Neural cell (in vitro differentiated cells): ENCODE data around the gene RSAD1. TPM values are rescaled to one million over a fixed set of nuclear protein-coding genes. Genes with fewer than 3 reads are reported as not detected.

ENCODE experiments used
- H2AFZ ChIP-seq: fragments of 200-600, 300-800 bp; sonication (generic), shearing (Covaris generic); 2 replicates; pipeline ENCODE4 v1.6.0; 2014; ENCODE audit warnings: low read depth, mild to moderate bottlenecking, antibody characterized with exemption, low read length, moderate library complexity
- H3F3A ChIP-seq: fragments of 200-600 bp; shearing (Covaris generic); 2 replicates; pipeline ENCODE4 v1.6.1; 2016; ENCODE audit warnings: mild to moderate bottlenecking, moderate library complexity, mixed read lengths, antibody characterized with exemption, low read length; ENCODE audit not compliant: insufficient read depth, poor library complexity, severe bottlenecking
- H3K27ac ChIP-seq: fragments of 200-600, 300-800 bp; sonication (generic), shearing (Covaris generic); 2 replicates; pipeline ENCODE4 v1.5.1; 2014; ENCODE audit warnings: mild to moderate bottlenecking, low read length, moderate library complexity
- H3K27me3 ChIP-seq: fragments of 300-800, 200-600 bp; sonication (generic), shearing (Covaris generic); 2 replicates; pipeline ENCODE4 v1.6.0; 2014; ENCODE audit warnings: mild to moderate bottlenecking, low read depth, low read length, moderate library complexity; ENCODE audit not compliant: insufficient read depth
- H3K36me3 ChIP-seq: fragments of 300-800, 200-600 bp; sonication (generic), shearing (Covaris generic); 2 replicates; pipeline ENCODE4 v1.5.1; 2014; ENCODE audit warnings: mild to moderate bottlenecking, antibody characterized with exemption, low read length, moderate library complexity; ENCODE audit not compliant: insufficient read depth
- H3K4me2 ChIP-seq: fragments of 300-800, 200-600 bp; sonication (generic), shearing (Covaris generic); 2 replicates; pipeline ENCODE4 v1.6.0; 2014; ENCODE audit warnings: mild to moderate bottlenecking, low read length
- H3K4me3 ChIP-seq: fragments of 300-800, 200-600 bp; sonication (generic), shearing (Covaris generic); 2 replicates; pipeline ENCODE4 v1.5.1; 2014; ENCODE audit warnings: mild to moderate bottlenecking, low read length, moderate library complexity
- H3K79me2 ChIP-seq: fragments of 200-600 bp; shearing (Covaris generic); replicated peaks from 2 replicates; pipeline ENCODE4 v1.6.0; 2014; ENCODE audit warnings: mild to moderate bottlenecking, low read length, moderate library complexity; ENCODE audit not compliant: insufficient read depth
- H3K9ac ChIP-seq: fragments of 300-800, 200-600 bp; sonication (generic), shearing (Covaris generic); 2 replicates; pipeline ENCODE4 v1.6.1; 2016; ENCODE audit warnings: mild to moderate bottlenecking, low read length, mixed read lengths
- H3K9me2 ChIP-seq: fragments of 200-600 bp; shearing (Covaris generic); 2 replicates; pipeline ENCODE4 v1.6.1; 2016; ENCODE audit warnings: mild to moderate bottlenecking, low read length, mixed read lengths; ENCODE audit not compliant: insufficient read depth
- H3K9me3 ChIP-seq: fragments of 200-600, 300-800 bp; sonication (generic), shearing (Covaris generic); 2 replicates; pipeline ENCODE4 v1.6.1; 2016; ENCODE audit warnings: mild to moderate bottlenecking, mixed run types, low read length, moderate library complexity, mixed read lengths
- H4K20me1 ChIP-seq: fragments of 200-600 bp; shearing (Covaris generic); 2 replicates; pipeline ENCODE4 v1.6.1; 2016; ENCODE audit warnings: mild to moderate bottlenecking, mixed run types; ENCODE audit not compliant: insufficient read depth
- EZH2 ChIP-seq: fragments of 200-600, 300-800 bp; shearing (Covaris generic), sonication (generic); IDR thresholded peaks from 2 replicates; pipeline ENCODE4 v1.6.1; 2014; ENCODE audit warnings: antibody characterized with exemption, low read length, borderline replicate concordance, mild to moderate bottlenecking; ENCODE audit not compliant: insufficient read depth, poor library complexity, severe bottlenecking
- MXI1 ChIP-seq: fragments of 450-650 bp; conservative IDR thresholded peaks from 2 replicates; pipeline ENCODE4 v1.6.1; 2014; ENCODE audit warnings: antibody characterized with exemption, mild to moderate bottlenecking; ENCODE audit not compliant: poor library complexity, severe bottlenecking
- POLR2AphosphoS5 ChIP-seq: IDR thresholded peaks from 2 replicates; pipeline ENCODE4 v1.6.1; 2012
- RAD21 ChIP-seq: fragments of 450-650 bp; conservative IDR thresholded peaks from 2 replicates; pipeline ENCODE4 v1.6.1; 2014; ENCODE audit warnings: antibody characterized with exemption, mild to moderate bottlenecking, moderate library complexity
- SMC3 ChIP-seq: fragments of 450-650 bp; conservative IDR thresholded peaks from 2 replicates; pipeline ENCODE4 v1.6.1; 2014; ENCODE audit warnings: antibody characterized with exemption, mild to moderate bottlenecking, moderate library complexity; ENCODE audit not compliant: poor library complexity
- TAF1 ChIP-seq: IDR thresholded peaks from 2 replicates; pipeline ENCODE4 v1.6.1; 2012; ENCODE audit warnings: low read depth
- polyA plus RNA-seq: library from polyadenylated mRNA; depleted of rRNA; stranded (reverse); fragments of >200 nt; gene quantifications from 2 replicates; pipeline ENCODE4 v1.2.3, GENCODE V29; 2014
- TF ChIP-seq, protein P1 (sequence below): IDR thresholded peaks from 2 replicates; pipeline ENCODE4 v1.6.1; 2012; ENCODE audit warnings: borderline replicate concordance

RSAD1 gene
- polyA plus RNA-seq, 1 donor from 2014 or later, result 61.9 TPM

DNA sequence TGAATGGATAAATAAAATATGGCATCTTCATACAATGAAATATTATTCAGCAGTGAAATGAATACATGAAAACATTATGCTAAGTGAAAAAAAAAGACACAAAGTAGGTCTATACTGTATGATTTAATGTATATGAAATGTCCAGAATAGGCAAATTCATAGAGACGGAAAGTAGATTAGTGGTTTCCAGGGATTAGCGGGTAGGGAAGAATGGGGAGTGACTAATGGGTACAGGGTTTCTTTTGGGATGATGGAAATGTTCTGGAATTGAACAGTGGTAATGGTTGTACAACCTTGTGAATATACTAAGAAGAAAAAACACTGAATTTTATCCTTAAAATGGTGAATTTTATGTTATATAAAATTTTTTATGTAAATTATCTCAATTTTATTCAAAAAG is 21.1 kb downstream of the RSAD1 start:
- H3K4me2 ChIP-seq, result no peak overlapping the region
- no peaks in the 10 kb centered on the region for H3F3A ChIP-seq
- no peak overlapping the region for H3K4me3 ChIP-seq
- H2AFZ ChIP-seq, result no peak overlapping the region
- H3K36me3 ChIP-seq, result no peaks in the 10 kb centered on the region
- H3K9me3 ChIP-seq, result no peaks in the 10 kb centered on the region
- no peaks in the 10 kb centered on the region for H3K9me2 ChIP-seq
- H3K27ac ChIP-seq, result no peak overlapping the region
- H3K27me3 ChIP-seq, result no peaks in the 10 kb centered on the region
- H4K20me1 ChIP-seq, result no peaks in the 10 kb centered on the region
- no peak overlapping the region for H3K9ac ChIP-seq
- TF ChIP-seq EZH2, result no peak
- no peak for TF ChIP-seq RAD21
- TF ChIP-seq POLR2AphosphoS5, result no peak
- no peak for TF ChIP-seq TAF1
- TF ChIP-seq SMC3, result no peak
- no peaks in the 10 kb centered on the region for H3K79me2 ChIP-seq

DNA sequence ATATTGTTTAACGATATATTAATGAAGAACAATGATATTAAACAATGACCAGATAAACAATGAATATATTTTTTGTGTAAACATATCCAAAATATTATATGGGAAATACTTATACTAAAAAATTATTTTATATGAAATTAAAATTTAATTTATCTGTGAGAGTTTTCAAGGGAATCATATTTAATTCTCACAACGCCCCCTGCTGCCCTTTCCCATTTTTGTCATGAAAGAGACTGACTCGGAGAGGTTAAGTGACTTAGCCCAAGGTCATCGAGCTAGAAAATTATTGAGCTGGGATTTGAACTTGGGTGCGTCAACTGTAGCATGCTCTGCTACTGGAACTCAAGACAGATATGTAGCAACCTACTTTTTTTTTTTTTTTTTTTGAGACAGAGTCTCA is 22.4 kb downstream of the RSAD1 start:
- H3K27ac ChIP-seq, result no peak overlapping the region
- no peaks in the 10 kb centered on the region for H3F3A ChIP-seq
- no peak overlapping the region for H3K4me3 ChIP-seq
- no peaks in the 10 kb centered on the region for H3K79me2 ChIP-seq
- no peaks in the 10 kb centered on the region for H3K27me3 ChIP-seq
- no peaks in the 10 kb centered on the region for H3K9me3 ChIP-seq
- H3K9ac ChIP-seq, result no peak overlapping the region
- no peak overlapping the region for H2AFZ ChIP-seq
- H3K4me2 ChIP-seq, result no peak overlapping the region
- H3K36me3 ChIP-seq, result no peaks in the 10 kb centered on the region
- no peaks in the 10 kb centered on the region for H4K20me1 ChIP-seq
- TF ChIP-seq, protein P1, sequence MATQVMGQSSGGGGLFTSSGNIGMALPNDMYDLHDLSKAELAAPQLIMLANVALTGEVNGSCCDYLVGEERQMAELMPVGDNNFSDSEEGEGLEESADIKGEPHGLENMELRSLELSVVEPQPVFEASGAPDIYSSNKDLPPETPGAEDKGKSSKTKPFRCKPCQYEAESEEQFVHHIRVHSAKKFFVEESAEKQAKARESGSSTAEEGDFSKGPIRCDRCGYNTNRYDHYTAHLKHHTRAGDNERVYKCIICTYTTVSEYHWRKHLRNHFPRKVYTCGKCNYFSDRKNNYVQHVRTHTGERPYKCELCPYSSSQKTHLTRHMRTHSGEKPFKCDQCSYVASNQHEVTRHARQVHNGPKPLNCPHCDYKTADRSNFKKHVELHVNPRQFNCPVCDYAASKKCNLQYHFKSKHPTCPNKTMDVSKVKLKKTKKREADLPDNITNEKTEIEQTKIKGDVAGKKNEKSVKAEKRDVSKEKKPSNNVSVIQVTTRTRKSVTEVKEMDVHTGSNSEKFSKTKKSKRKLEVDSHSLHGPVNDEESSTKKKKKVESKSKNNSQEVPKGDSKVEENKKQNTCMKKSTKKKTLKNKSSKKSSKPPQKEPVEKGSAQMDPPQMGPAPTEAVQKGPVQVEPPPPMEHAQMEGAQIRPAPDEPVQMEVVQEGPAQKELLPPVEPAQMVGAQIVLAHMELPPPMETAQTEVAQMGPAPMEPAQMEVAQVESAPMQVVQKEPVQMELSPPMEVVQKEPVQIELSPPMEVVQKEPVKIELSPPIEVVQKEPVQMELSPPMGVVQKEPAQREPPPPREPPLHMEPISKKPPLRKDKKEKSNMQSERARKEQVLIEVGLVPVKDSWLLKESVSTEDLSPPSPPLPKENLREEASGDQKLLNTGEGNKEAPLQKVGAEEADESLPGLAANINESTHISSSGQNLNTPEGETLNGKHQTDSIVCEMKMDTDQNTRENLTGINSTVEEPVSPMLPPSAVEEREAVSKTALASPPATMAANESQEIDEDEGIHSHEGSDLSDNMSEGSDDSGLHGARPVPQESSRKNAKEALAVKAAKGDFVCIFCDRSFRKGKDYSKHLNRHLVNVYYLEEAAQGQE, result no peak
- H3K9me2 ChIP-seq, result no peaks in the 10 kb centered on the region

DNA sequence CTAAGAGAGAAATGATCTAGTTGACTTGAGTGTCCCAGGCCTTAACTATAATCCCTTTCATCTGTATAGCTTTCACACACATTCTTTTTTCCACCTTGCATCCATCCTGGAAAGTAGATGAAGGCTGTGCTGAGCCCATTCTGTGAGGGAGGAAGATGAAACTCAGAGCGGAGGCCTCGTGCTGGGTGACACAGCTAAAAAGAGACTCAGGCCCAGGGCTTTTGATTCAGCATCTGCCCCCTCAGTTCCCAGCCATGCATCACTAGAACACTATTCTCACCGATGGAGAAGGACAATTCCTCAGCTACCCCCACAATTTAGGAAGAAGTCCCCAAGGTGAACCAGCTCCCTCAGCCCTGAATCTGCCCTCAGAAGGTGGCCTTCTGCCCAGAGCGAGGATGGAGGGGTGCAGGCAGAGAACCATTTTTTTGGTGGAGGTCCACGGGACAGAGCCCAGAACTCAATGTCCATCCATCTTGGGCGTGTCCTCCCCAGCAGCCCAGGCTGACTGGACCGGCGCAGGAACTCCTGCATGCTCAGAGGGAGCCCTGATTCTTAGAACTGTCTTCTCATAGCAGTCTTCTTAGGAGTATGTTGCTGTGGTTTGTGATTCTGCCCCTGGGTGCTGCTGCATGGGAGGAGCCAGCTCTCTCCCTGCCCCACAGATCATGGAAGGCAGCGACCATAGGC is 23.8 kb downstream of the RSAD1 start:
- Histone ChIP-seq H3K4me2 (no peak overlapping the region), H2AFZ (no peak overlapping the region), H3K79me2 (no peaks in the 10 kb centered on the region), H3K9me2 (no peaks in the 10 kb centered on the region), H3K9ac (no peak overlapping the region), H3K36me3 (no peaks in the 10 kb centered on the region), H3K27me3 (no peaks in the 10 kb centered on the region), H4K20me1 (no peaks in the 10 kb centered on the region), H3F3A (no peaks in the 10 kb centered on the region), H3K27ac (no peak overlapping the region), H3K4me3 (no peak overlapping the region), H3K9me3 (no peaks in the 10 kb centered on the region)
- no peak for TF ChIP-seq MXI1
- no peak for TF ChIP-seq EZH2
- TF ChIP-seq POLR2AphosphoS5, result no peak
- no peak for TF ChIP-seq RAD21
